HEK293T (cell line): ENCODE measurements around the gene XIAP.

Experiments used
- BHLHE40 ChIP-seq: fragments of 450-650 bp; IDR thresholded peaks from 2 replicates; pipeline ENCODE4 v1.6.1; 2016; ENCODE audit warnings: mild to moderate bottlenecking, moderate library complexity, borderline replicate concordance
- ELF4 ChIP-seq: fragments of 450-650 bp; IDR thresholded peaks from 2 replicates; pipeline ENCODE4 v1.6.1; 2017; ENCODE audit warnings: antibody characterized with exemption
- FOXA1 ChIP-seq: fragments of 450-650 bp; IDR thresholded peaks from 2 replicates; pipeline ENCODE4 v1.6.1; 2016; ENCODE audit warnings: mild to moderate bottlenecking
- FOXK2 ChIP-seq: fragments of 450-650 bp; IDR thresholded peaks from 2 replicates; pipeline ENCODE4 v1.6.1; 2016; ENCODE audit warnings: mild to moderate bottlenecking
- FOXM1 ChIP-seq: fragments of 450-650 bp; IDR thresholded peaks from 2 replicates; pipeline ENCODE4 v1.6.1; 2017; ENCODE audit warnings: mild to moderate bottlenecking, borderline replicate concordance
- HDGF ChIP-seq: fragments of 450-650 bp; IDR thresholded peaks from 2 replicates; pipeline ENCODE4 v1.6.1; 2017; ENCODE audit warnings: antibody characterized with exemption, borderline replicate concordance
- LEF1 ChIP-seq: fragments of 450-650 bp; IDR thresholded peaks from 2 replicates; pipeline ENCODE4 v1.6.1; 2017; ENCODE audit warnings: mild to moderate bottlenecking, borderline replicate concordance
- NFRKB ChIP-seq: fragments of 450-650 bp; IDR thresholded peaks from 2 replicates; pipeline ENCODE4 v1.6.1; 2016; ENCODE audit warnings: mild to moderate bottlenecking, moderate library complexity
- SP1 ChIP-seq: fragments of 450-650 bp; IDR thresholded peaks from 2 replicates; pipeline ENCODE4 v1.6.1; 2017
- SUZ12 ChIP-seq: fragments of 450-650 bp; IDR thresholded peaks from 2 replicates; pipeline ENCODE4 v1.6.1; 2016; ENCODE audit warnings: mild to moderate bottlenecking
- TARDBP ChIP-seq: fragments of 450-650 bp; IDR thresholded peaks from 2 replicates; pipeline ENCODE4 v1.6.1; 2016
- TF ChIP-seq, protein P1 (sequence below): fragments of 450-650 bp; IDR thresholded peaks from 2 replicates; pipeline ENCODE4 v1.6.1; 2016

DNA sequence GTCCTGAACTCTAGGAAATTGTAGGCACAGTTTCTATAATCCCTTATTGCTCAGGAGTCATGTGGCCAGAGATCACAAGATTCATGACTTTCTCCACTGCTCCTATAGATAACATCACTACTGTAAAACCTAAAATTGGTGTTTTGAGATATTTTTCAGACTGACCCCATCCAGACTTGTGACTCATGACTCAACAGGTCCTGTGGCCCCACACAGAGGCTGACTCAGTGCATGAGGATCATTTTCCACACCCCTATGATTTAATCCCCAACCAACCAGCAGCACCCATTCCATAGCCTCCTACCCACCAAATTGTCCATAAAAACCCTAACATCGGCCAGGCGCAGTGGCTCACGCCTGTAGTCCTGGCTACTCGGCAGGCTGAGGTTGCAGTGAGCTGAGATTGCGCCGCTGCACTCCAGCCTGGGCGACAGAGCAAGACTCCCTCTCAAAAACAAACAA, 13.2 kb upstream of the XIAP start:
- TF ChIP-seq BHLHE40 (no peak), HDGF (no peak), NFRKB (no peak), FOXM1 (no peak), ELF4 (no peak; the same call in 1 of the 2 replicates), SUZ12 (no peak), LEF1 (no peak), SP1 (no peak), FOXA1 (no peak), FOXK2 (no peak), TARDBP (no peak)
- TF ChIP-seq, protein P1, sequence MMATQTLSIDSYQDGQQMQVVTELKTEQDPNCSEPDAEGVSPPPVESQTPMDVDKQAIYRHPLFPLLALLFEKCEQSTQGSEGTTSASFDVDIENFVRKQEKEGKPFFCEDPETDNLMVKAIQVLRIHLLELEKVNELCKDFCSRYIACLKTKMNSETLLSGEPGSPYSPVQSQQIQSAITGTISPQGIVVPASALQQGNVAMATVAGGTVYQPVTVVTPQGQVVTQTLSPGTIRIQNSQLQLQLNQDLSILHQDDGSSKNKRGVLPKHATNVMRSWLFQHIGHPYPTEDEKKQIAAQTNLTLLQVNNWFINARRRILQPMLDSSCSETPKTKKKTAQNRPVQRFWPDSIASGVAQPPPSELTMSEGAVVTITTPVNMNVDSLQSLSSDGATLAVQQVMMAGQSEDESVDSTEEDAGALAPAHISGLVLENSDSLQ: no peak
